SK-N-SH treated with all-trans-retinoic acid at 6 μM for 48 hours (cell line): ENCODE results near the gene MKS1.

Source experiments
- ARNTL ChIP-seq: fragments of 450-650 bp; formaldehyde crosslinking; IDR thresholded peaks from 2 replicates; pipeline ENCODE4 v1.5.0; 2020; ENCODE audit warnings: low read depth, mild to moderate bottlenecking, moderate library complexity, borderline replicate concordance
- CSDC2 ChIP-seq: fragments of 250-450 bp; sonication (Bioruptor Pico); IDR thresholded peaks from 2 replicates; pipeline ENCODE4 v1.5.0; 2020; ENCODE audit warnings: mild to moderate bottlenecking, moderate library complexity
- GLIS3 ChIP-seq: fragments of 250-450 bp; sonication (Bioruptor Pico); IDR thresholded peaks from 2 replicates; pipeline ENCODE4 v1.5.0; 2020; ENCODE audit warnings: mild to moderate bottlenecking, moderate library complexity
- POU6F1 ChIP-seq: fragments of 250-450 bp; sonication (Bioruptor Pico); IDR thresholded peaks from 2 replicates; pipeline ENCODE4 v1.8.0; 2021; ENCODE audit warnings: low read depth, mild to moderate bottlenecking, moderate library complexity, borderline replicate concordance
- TCF4 ChIP-seq: fragments of 250-450 bp; sonication (Bioruptor Pico); IDR thresholded peaks from 2 replicates; pipeline ENCODE4 v1.8.0; 2021; ENCODE audit warnings: mild to moderate bottlenecking, moderate library complexity, borderline replicate concordance
- ZFP30 ChIP-seq: fragments of 450-650 bp; formaldehyde crosslinking; IDR thresholded peaks from 2 replicates; pipeline ENCODE4 v1.5.0; 2022; ENCODE audit warnings: mild to moderate bottlenecking, moderate library complexity

GRCh38 chr17:58189436-58190146, 29.5 kb downstream of the MKS1 start:
- TF ChIP-seq GLIS3 (CRISPR knock-in tag) (no peak), TCF4 (CRISPR knock-in tag) (no peak), ZFP30 (no peak), POU6F1 (no peak), CSDC2 (CRISPR knock-in tag) (no peak), ARNTL (CRISPR knock-in tag) (no peak)
